Lower leg skin (tissue), 3 donors: ENCODE measurements around the gene C17orf50.

ENCODE experiments used
- CTCF ChIP-seq, 3 donors: fragments of 450-650 bp; IDR thresholded peaks; one replicate each; pipeline ENCODE4 v1.5.1; 2016; ENCODE audit warnings: antibody characterized with exemption in 3 of 3, mild to moderate bottlenecking in 3 of 3, moderate library complexity in 2 of 3
- POLR2A ChIP-seq, 2 donors: fragments of 450-650 bp; IDR thresholded peaks; one replicate each; pipeline ENCODE4 v1.6.1; 2016 to 2017; ENCODE audit warnings: antibody characterized with exemption in 2 of 2, mild to moderate bottlenecking in 1 of 2, moderate library complexity in 1 of 2

GRCh38 chr17:35723735-35724134, 37.0 kb upstream of the C17orf50 start:
- TF ChIP-seq CTCF (IDR thresholded peaks at IDR 0.05) = no peak
- TF ChIP-seq POLR2A (IDR thresholded peaks at IDR 0.05) = no peak
